NAMALWA (cell line): Measurements from ENCODE around the gene TTLL11.

ENCODE experiments used
- DNase-seq: peaks from one replicate; pipeline ENCODE4 v3.0.0-alpha.2; 2015; ENCODE audit warnings: low spot score

The TTLL11 gene

GRCh38 chr9:122092611-122093506, at the start of gene TTLL11:
TTLL11 (minus strand) TSS chr9:122093308; CDS start chr9:122093148, 160 bp downstream.
- peak; percentile 93 for DNase-seq

- no peak for DNase-seq
Measured at GRCh38 chr9:122141671-122142070, 48.6 kb upstream of the TTLL11 start.

- no peak for DNase-seq
Measured at GRCh38 chr9:122140368-122141193, 47.5 kb upstream of the TTLL11 start.

GRCh38 chr9:122138560-122139268, 45.6 kb upstream of the TTLL11 start:
- DNase-seq = no peak

DNA sequence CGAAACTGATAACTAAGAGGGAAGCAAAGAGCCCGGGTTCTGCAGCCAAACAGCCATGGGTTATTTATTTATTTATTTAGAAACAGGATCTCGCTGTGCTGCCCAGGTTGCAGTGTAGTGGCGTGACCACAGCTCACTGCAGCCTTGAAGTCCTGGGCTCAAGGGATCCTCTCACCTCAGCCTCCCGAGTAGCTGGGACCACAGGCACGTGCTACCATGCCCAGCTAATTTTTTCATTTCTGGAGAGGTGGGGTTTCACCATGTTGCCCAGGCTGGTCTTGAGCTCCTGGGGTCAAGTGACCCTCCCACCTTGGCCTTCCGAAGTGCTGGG, 42.4 kb upstream of the TTLL11 start:
- DNase-seq = no peak

- DNase-seq = no peak
Measured at GRCh38 chr9:122134822-122135528, 41.9 kb upstream of the TTLL11 start.

DNA sequence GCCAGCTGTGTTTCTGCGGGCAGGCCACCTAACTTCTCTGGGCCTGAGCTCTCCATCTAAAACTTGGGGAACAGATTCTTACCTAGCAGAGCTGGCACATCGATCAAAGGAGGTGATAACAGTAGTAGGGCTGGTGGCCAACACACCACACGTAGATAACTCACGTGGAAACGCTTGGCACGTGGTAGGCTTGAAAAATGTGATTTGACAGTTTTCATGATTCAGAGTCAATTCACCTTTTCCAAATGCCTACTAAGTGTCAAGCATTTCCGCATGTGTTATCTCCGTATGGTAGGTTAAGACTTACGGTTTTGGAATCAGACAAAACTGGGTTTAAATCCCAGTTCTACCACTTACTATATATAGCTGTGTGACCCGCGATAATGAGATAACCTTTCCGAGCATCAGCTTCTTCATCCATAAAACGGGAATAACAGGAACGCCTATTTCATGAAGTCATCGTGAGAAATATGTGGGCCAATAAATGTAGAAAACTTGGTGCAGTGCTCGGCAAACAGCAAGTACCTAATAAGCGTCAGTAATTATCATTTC, 41.0 kb upstream of the TTLL11 start:
- no peak for DNase-seq

DNA sequence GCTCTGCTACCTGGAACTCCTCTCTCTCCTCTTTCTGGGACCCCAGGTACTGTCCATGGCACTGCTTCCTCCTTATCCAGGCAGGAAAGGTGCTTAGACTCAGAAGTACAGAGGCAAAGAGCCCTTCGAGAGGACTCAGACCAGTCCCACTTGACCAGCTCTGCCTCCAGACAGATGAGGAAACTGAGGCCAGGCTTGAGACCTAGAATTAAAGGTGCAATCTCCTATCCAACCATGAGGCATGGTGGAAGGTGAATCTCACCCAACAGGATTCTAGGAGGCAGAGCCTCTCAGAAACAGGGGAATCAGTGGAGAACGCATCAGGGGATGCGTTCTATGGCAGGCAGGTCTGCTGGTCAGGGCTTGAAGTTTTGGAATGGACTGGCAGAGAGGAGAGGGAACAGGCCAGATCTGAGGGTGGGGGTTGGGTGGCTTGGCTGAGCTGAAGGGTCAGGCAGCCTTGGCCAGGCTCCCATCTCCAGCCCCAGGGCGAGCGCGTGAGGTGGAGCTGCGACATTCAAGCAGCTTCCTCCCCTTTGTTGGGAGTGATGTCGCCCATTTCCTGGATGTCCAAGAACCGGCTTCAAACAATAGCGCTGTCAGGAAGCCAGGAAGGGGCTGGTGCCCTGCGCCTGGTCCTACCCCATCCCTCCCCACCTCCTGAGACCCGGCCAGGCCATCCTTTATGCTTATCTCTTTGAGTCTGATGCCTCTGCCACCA, 40.3 kb upstream of the TTLL11 start:
- DNase-seq = no peak

- no peak for DNase-seq
Measured at GRCh38 chr9:122132539-122132938, 39.4 kb upstream of the TTLL11 start.

GRCh38 chr9:122131401-122132001, 38.4 kb upstream of the TTLL11 start:
- no peak for DNase-seq

GRCh38 chr9:122130837-122131236, 37.7 kb upstream of the TTLL11 start:
- no peak for DNase-seq

DNA sequence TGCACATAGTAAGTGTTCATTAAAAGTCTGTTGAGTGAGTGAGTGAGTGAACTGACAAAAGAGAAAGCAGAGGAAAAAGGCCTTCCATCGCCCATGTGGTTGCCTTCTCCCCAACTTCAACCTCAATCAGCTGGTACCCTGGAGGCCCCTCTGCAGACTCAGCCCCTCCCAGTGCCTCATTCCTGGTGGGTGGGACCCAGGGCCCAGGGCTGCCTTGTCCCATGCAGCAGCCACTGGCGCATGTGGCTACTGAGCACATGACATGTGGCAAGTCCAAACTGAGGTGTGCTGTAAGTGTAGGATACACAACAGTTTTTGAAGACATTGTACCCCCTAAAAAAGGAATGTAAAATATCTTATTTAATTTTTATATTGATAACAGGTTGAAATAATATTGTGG, 36.9 kb upstream of the TTLL11 start:
- no peak for DNase-seq

DNA sequence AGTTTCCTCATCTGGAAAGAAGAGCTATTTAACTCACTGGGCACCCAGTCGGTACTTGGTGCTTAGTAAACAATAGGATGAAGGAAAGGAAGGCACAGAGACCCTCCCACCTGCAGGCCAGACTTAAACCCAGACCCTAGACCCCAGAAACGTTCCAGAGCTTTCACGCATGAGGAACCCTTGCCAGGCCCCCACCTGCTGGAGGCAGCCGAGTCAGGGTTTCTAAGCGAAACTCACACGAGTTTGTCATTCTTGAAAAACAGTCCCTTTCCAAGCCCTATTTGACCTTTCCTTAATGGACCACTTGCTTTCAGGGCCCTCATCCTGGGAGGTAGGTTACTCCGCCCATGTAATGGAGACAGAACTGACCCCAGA, 35.8 kb upstream of the TTLL11 start:
- DNase-seq = no peak

DNA sequence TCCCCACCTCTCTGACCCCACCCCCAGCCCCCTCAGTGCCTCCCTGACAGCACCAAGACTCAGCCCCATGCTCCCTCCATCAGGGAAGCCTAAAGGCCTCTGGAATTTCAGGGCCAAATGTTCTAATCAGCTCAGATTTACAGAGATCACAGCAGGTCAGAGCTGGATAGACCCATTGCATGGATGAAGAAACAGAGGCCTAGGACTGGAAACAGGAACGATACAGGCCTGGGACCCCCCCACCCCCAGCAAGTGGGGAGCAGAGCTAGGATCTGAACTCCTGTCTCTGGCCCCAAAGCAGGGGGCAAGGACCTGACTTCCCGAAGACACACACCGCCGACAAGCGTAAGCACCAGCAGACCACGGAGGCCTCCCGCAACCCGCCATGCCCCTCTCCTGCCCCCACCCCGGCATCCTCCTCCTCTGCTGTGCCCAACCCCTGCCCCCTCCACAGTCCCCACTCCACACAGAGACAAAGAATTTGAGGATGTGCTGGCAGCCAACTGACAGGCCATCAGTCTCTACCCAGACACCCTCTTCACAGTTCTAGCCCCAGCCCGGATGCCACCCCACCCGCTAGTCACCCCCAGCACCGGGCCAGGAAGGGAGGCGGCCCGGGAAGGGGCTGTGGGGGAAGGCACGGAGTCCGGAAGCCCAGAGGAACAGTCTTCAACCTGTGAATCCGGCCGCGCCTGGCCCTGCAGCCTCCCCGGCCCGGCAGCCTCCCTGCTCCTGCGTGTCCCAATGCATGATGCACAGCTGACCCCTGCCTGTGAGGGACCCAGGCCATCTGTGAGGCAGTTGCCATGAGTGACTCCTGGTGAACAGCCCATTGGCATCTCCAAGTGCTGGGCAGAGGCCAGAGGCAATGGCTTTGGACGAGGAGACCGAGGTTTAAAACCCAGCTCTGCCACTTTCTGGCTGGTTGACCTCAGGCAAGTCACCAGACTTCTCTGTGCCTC, 35.2 kb upstream of the TTLL11 start:
- no peak for DNase-seq

DNA sequence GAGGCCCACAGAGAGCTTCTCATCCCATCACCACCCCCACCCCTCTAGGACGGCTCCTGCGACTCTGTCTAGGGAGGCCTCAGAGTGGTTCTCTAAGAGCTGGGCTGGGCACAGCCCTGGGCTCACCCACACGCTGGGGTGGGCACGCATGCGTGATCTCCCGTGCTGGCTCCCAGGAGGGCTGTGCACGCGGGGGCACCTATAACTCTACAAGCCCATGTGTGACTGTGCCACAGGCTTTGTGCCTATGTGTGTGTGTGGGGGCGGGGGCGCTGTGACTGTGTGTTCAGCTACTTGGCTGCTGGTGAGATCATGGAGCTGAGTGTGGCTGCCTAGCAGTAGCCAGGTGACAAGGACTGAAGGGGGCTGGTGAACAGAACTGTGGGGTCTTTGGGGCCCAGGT, 34.3 kb upstream of the TTLL11 start:
- DNase-seq = no peak

GRCh38 chr9:122126331-122127261, 33.5 kb upstream of the TTLL11 start:
- DNase-seq = no peak

GRCh38 chr9:122125509-122126330, 32.6 kb upstream of the TTLL11 start:
- DNase-seq = no peak
